K562 (cell line): ENCODE results near the gene RECQL5. TPM values are rescaled to one million over a fixed set of nuclear protein-coding genes. Genes with fewer than 3 reads are reported as not detected.

Experiments
- ATAC-seq: fragments of 200-7000 bp; cut with Tn5 transposase; 3 replicates; pipeline ENCODE4 v1.9.1; 2020; ENCODE audit warnings: moderate library complexity
- BruUV-seq: library from RNA; stranded (reverse); fragments of 400-500 nt; replicated peaks from 2 replicates; lab custom pipeline; 2021; lab: Mats Ljungman, UMichigan
- CTCF ChIA-PET: fragments of 300-600 bp; formaldehyde crosslinking; extraction: SDS; loops from one replicate; lab custom pipeline; 2021; ENCODE audit warnings: low intra/inter-chr PET ratio; lab: Yijun Ruan, JAX
- POLR2A ChIA-PET: fragments of 300-600, 350-650 bp; sonication (Branson Sonifier 250); formaldehyde crosslinking; extraction: SDS; loops from one replicate; lab custom pipeline; 2021; ENCODE audit warnings: antibody characterized with exemption, inconsistent platforms; lab: Yijun Ruan, JAX
- DNase-seq, 4 experiments: peaks; one replicate each; pipeline versions ENCODE4 v3.0.0 to v3.0.0-alpha.2; 2011 to 2018; ENCODE audit warnings: low spot score in 3 of 4, mixed read lengths in 3 of 4; ENCODE audit errors: extremely low read depth in 1 of 4
- FAIRE-seq: peaks from 2 replicates; lab custom pipeline; 2011; peaks lifted over from hg19 to GRCh38; lab: Jason Lieb, UNC
- H2AFZ ChIP-seq: 2 replicates; pipeline ENCODE4 v1.6.0; 2011; ENCODE audit warnings: low read depth, low read length, control low read depth, inconsistent platforms
- H3K27ac ChIP-seq: fragments of 200-600 bp; 3 replicates; pipeline ENCODE4 v1.8.0; 2011; ENCODE audit warnings: low read depth, mild to moderate bottlenecking, control low read depth, inconsistent platforms, low read length, moderate library complexity, mixed read lengths; ENCODE audit errors: extremely low read depth
- H3K27me3 ChIP-seq, 2 experiments: fragments of 300-600 bp in 1 of 2; 2 replicates in 1 of 2; 3 replicates in 1 of 2; pipeline versions ENCODE4 v1.6.0 to v1.8.0; 2011; ENCODE audit warnings: inconsistent platforms in 2 of 2, low read length in 2 of 2, mild to moderate bottlenecking in 1 of 2, mixed read lengths in 1 of 2, moderate library complexity in 1 of 2; ENCODE audit not compliant: control insufficient read depth in 2 of 2, insufficient read depth in 2 of 2
- H3K36me3 ChIP-seq: fragments of 300-600 bp; 3 replicates; pipeline ENCODE4 v1.8.0; 2011; ENCODE audit warnings: mild to moderate bottlenecking, low read length, inconsistent platforms; ENCODE audit not compliant: control insufficient read depth, insufficient read depth
- H3K4me1 ChIP-seq, 2 experiments: fragments of 200-600 bp in 1 of 2; replicated peaks in 1 of 2; 2 replicates in 1 of 2; 3 replicates in 1 of 2; pipeline versions ENCODE4 v1.5.1 to v1.8.0; 2011; ENCODE audit warnings: inconsistent platforms in 2 of 2, low read length in 2 of 2, mild to moderate bottlenecking in 1 of 2, mixed read lengths in 1 of 2, moderate library complexity in 1 of 2; ENCODE audit not compliant: control insufficient read depth in 2 of 2, insufficient read depth in 2 of 2
- H3K4me2 ChIP-seq: 2 replicates; pipeline ENCODE4 v1.6.1; 2011; ENCODE audit warnings: low read length, control low read depth, inconsistent platforms, mixed read lengths; ENCODE audit not compliant: insufficient read depth
- H3K4me3 ChIP-seq: fragments of 200-600 bp; sonication (generic), shearing (Covaris generic); 2 replicates; pipeline ENCODE4 v1.5.1; 2016; ENCODE audit warnings: control low read depth, inconsistent platforms
- H3K79me2 ChIP-seq: fragments of 200-600 bp; 3 replicates; pipeline ENCODE4 v1.8.0; 2011; ENCODE audit warnings: low read length, inconsistent platforms; ENCODE audit not compliant: control insufficient read depth, insufficient read depth
- H3K9ac ChIP-seq, 2 experiments: 2 replicates each; pipeline versions ENCODE4 v1.6.0 to v1.6.1; 2011; ENCODE audit warnings: low read depth in 2 of 2, low read length in 2 of 2, control low read depth in 1 of 2, inconsistent platforms in 1 of 2, mild to moderate bottlenecking in 1 of 2, mixed read lengths in 1 of 2; ENCODE audit not compliant: insufficient read depth in 1 of 2
- H3K9me1 ChIP-seq: one replicate; pipeline ENCODE4 v1.6.0; 2011; ENCODE audit warnings: inconsistent platforms, mild to moderate bottlenecking, low read length, moderate library complexity; ENCODE audit not compliant: control insufficient read depth, insufficient read depth
- H3K9me3 ChIP-seq: replicated peaks from 2 replicates; pipeline ENCODE4 v1.5.1; 2011; ENCODE audit warnings: low read depth, low read length, inconsistent platforms; ENCODE audit not compliant: control insufficient read depth, insufficient read depth
- H4K20me1 ChIP-seq: replicated peaks from 2 replicates; pipeline ENCODE4 v1.6.1; 2011; ENCODE audit warnings: low read length, inconsistent platforms, mixed read lengths; ENCODE audit not compliant: control insufficient read depth, insufficient read depth
- NKRF ChIP-seq: fragments of 450-650 bp; IDR thresholded peaks from 2 replicates; pipeline ENCODE4 v1.6.1; 2016; ENCODE audit warnings: borderline replicate concordance
- RAD21 ChIP-seq, 2 experiments: fragments of 250-450 bp in 1 of 2; fragments of 450-650 bp in 1 of 2; sonication (Bioruptor Pico) in 1 of 2; formaldehyde crosslinking in 1 of 2; IDR thresholded peaks in 1 of 2; conservative IDR thresholded peaks in 1 of 2; 2 replicates each; pipeline versions ENCODE4 v1.4.0 to v1.8.0; 2020 to 2022; ENCODE audit warnings: mild to moderate bottlenecking in 2 of 2, moderate library complexity in 1 of 2
- WGBS: fragments of 100-300 bp; shearing (Covaris generic); methylation state at CpG from one replicate; pipeline ENCODE4 v1.1.6; 2016; ENCODE audit warnings: low coverage, mixed read lengths; ENCODE audit not compliant: insufficient coverage; ENCODE audit errors: missing lambda C conversion rate; 5-methylcytosine and 5-hydroxymethylcytosine counted together
- in situ Hi-C: fragments of 300-500 bp; cut with MboI; formaldehyde crosslinking; loops from 4 replicates; pipeline ENCODE4 v1.15.0; 2018; ENCODE audit warnings: inconsistent platforms, mixed read lengths
- intact Hi-C: fragments of 100-400 bp; cut with micrococcal nuclease; formaldehyde crosslinking; loops from 2 replicates; pipeline ENCODE4 v1.14.2; 2022
- polyA plus RNA-seq, 8 experiments: library from polyadenylated mRNA; depleted of rRNA in 4 of 8; stranded (reverse) in 5 of 8; unstranded in 3 of 8; fragments of >200 nt; fragmentation: Nextera tagmentation in 2 of 8; fragmentation: Illumina TruSeq in 1 of 8; extraction: Ambion mirVana in 2 of 8; extraction: Trizol in 1 of 8; gene quantifications; 2 replicates each; pipeline versions ENCODE4 v1.2.1 to v1.2.3, GENCODE V29; 2011 to 2014; ENCODE audit warnings: inconsistent platforms in 1 of 8, missing spikeins in 1 of 8
- total RNA-seq, 7 experiments: library from RNA; depleted of rRNA in 6 of 7; stranded (reverse); fragments of >200 nt in 6 of 7; fragmentation: Illumina TruSeq in 2 of 7; extraction: Trizol in 2 of 7; gene quantifications; 2 replicates each; pipeline versions ENCODE4 v1.2.1 to v1.2.3, GENCODE V29; 2011 to 2021; ENCODE audit warnings: low replicate concordance in 1 of 7
- TF ChIP-seq, protein P1 (sequence below), 3 experiments: IDR thresholded peaks in 2 of 3; conservative IDR thresholded peaks in 1 of 3; 2 replicates each; pipeline ENCODE4 v1.5.1; 2011 to 2012; ENCODE audit warnings: low read length in 3 of 3, mild to moderate bottlenecking in 3 of 3, control low read depth in 2 of 3, improper control_type of control experiment in 1 of 3, inconsistent platforms in 1 of 3, low read depth in 1 of 3, mixed read lengths in 1 of 3, moderate library complexity in 1 of 3; ENCODE audit not compliant: insufficient read depth in 2 of 3

The RECQL5 gene
- total and polyA plus RNA-seq, 9 of the 15 experiments (the other 6 are each of a cell fraction or from before 2014, with no cell fraction given): 4.1 to 34.8 (median 16.4) TPM

GRCh38 chr17:75679706-75680211, 12.8 kb upstream of the RECQL5 start:
- Histone ChIP-seq H3K36me3 (peaks cover 62% of the 10 kb centered on the region), H2AFZ (no peak overlapping the region), H3K9me3 (no peaks in the 10 kb centered on the region), H3K9me1 (peaks cover 5% of the 10 kb centered on the region), H3K27ac (no peak overlapping the region), H3K9ac (peak overlapping the region in 1 of 2 experiments; percentile 50; a peak in 1 of 4 replicates), H3K4me2 (no peak overlapping the region), H4K20me1 (no peaks in the 10 kb centered on the region; the same call in 1 of the 2 replicates), H3K27me3 (no peaks in the 10 kb centered on the region), H3K4me1 (peaks cover 0 to 15% of the 10 kb centered on the region in 2 experiments; a peak in 2 of 5 replicates), H3K79me2 (peaks cover 53% of the 10 kb centered on the region), H3K4me3 (no peak overlapping the region)
- intact Hi-C loops: no loop called here
- ATAC-seq (no peak), FAIRE-seq (no peak), DNase-seq (no peak)
- TF ChIP-seq, protein P1, sequence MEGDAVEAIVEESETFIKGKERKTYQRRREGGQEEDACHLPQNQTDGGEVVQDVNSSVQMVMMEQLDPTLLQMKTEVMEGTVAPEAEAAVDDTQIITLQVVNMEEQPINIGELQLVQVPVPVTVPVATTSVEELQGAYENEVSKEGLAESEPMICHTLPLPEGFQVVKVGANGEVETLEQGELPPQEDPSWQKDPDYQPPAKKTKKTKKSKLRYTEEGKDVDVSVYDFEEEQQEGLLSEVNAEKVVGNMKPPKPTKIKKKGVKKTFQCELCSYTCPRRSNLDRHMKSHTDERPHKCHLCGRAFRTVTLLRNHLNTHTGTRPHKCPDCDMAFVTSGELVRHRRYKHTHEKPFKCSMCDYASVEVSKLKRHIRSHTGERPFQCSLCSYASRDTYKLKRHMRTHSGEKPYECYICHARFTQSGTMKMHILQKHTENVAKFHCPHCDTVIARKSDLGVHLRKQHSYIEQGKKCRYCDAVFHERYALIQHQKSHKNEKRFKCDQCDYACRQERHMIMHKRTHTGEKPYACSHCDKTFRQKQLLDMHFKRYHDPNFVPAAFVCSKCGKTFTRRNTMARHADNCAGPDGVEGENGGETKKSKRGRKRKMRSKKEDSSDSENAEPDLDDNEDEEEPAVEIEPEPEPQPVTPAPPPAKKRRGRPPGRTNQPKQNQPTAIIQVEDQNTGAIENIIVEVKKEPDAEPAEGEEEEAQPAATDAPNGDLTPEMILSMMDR (IDR thresholded peaks at IDR 0.05 in 2 of 3, conservative IDR thresholded peaks at IDR 0.05 in 1 of 3; ENCODE audit: insufficient read depth in 2 of 3, low read depth in 1 of 3, low read length in 3 of 3): peak in 1 of 3 experiments; percentile 21; a peak in 2 of 6 replicates
- TF ChIP-seq RAD21 (CRISPR knock-in tag; conservative IDR thresholded peaks at IDR 0.05 in 1 of 2, IDR thresholded peaks at IDR 0.05 in 1 of 2) (peak in 1 of 2 experiments; percentile 19; a peak in 1 of 4 replicates), NKRF (no peak)
- no TSS peak for BruUV-seq
- in situ Hi-C loops: no loop called here
- 79% methylated on average over 10 of the region's 11 CpGs for WGBS
- ChIA-PET CTCF (interaction anchor here (0.7 kb wide), 1 partner anchor 68 kb away, joined by 4 read pairs; no protein-coding TSS in a partner anchor), POLR2A (interaction anchor here (0.6 to 1.3 kb wide), 2 partner anchors 19 to 39 kb away, joined by 3 to 4 read pairs; no protein-coding TSS in a partner anchor)
